Liver (tissue), 3 donors: ENCODE results near the gene PTH2.

Source experiments
- HNF4G ChIP-seq: IDR thresholded peaks from 2 replicates; pipeline ENCODE4 v1.6.1; 2016; ENCODE audit warnings: antibody characterized with exemption
- JUND ChIP-seq, 2 donors: IDR thresholded peaks; 2 replicates each; pipeline ENCODE4 v1.6.1; 2016; ENCODE audit warnings: antibody characterized with exemption in 2 of 2
- TF ChIP-seq, protein P1 (sequence below): fragments of 150-350 bp; IDR thresholded peaks from 2 replicates; pipeline ENCODE4 v1.5.1; 2017; ENCODE audit warnings: improper control_type of control experiment, low read depth, low read length; ENCODE audit not compliant: missing input control
- donor health status: healthy.
- donor health status: healthy.

DNA sequence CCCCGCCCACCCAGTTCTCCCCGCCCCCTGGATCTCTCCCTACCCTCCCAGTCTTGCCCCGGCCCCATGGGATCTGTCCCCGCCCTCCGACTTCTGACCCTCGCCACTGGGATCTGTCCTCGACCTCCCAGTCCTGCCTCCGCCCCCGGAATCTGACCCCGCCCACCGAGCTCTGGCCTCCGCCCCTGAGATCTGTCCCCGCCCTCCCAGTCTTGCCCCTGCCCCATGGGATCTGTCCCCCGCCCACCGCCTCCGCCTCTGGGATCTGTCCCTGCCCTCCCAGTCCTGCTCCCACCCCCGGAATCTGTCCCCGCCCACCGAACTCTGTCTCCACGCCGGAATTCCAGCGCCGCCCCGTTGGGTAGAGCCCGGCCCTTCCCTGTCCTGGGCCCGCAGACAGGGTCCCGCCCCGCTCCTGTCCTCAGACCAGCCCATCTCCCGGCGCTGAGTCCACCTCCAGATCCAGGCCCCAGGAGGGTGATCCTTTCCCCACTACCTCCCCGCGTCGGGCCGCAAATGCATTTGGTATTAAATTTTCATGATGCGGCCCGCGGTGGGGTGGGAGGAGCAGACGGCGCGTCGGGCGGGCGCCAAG, 19.6 kb upstream of the PTH2 start:
- TF ChIP-seq, protein P1, sequence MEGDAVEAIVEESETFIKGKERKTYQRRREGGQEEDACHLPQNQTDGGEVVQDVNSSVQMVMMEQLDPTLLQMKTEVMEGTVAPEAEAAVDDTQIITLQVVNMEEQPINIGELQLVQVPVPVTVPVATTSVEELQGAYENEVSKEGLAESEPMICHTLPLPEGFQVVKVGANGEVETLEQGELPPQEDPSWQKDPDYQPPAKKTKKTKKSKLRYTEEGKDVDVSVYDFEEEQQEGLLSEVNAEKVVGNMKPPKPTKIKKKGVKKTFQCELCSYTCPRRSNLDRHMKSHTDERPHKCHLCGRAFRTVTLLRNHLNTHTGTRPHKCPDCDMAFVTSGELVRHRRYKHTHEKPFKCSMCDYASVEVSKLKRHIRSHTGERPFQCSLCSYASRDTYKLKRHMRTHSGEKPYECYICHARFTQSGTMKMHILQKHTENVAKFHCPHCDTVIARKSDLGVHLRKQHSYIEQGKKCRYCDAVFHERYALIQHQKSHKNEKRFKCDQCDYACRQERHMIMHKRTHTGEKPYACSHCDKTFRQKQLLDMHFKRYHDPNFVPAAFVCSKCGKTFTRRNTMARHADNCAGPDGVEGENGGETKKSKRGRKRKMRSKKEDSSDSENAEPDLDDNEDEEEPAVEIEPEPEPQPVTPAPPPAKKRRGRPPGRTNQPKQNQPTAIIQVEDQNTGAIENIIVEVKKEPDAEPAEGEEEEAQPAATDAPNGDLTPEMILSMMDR: no peak
- TF ChIP-seq HNF4G: no peak
- no peak for TF ChIP-seq JUND (IDR thresholded peaks at IDR 0.05)
